Stimulated activated effector memory CD8-positive, alpha-beta T cell treated with anti-CD3 and anti-CD28 coated beads, Interleukin-12 subunit alpha, Interleukin-12 subunit beta, amount 100 ng/mL, for 72 hours (primary cell): ENCODE data around the gene BNIPL.

Source experiments
- ATAC-seq: fragments of 150-1000 bp; cut with Tn5 transposase; 2 replicates; pipeline ENCODE4 v1.10.0; 2021
- DNase-seq, 2 donors: peaks; one replicate each; pipeline ENCODE4 v3.0.0; 2021 to 2022; ENCODE audit warnings: low spot score in 2 of 2
- H3K27ac Mint-ChIP-seq: one replicate; pipeline ENCODE4 v1.8.0; 2022; ENCODE audit warnings: mild to moderate bottlenecking, mixed read lengths
- H3K36me3 Mint-ChIP-seq: one replicate; pipeline ENCODE4 v1.8.0; 2022; ENCODE audit warnings: mild to moderate bottlenecking, mixed read lengths
- H3K4me1 Mint-ChIP-seq: one replicate; pipeline ENCODE4 v1.8.0; 2022; ENCODE audit warnings: mixed read lengths
- H3K4me3 Mint-ChIP-seq: one replicate; pipeline ENCODE4 v1.8.0; 2022; ENCODE audit warnings: mild to moderate bottlenecking, mixed read lengths
- H3K9me3 Mint-ChIP-seq: one replicate; pipeline ENCODE4 v1.8.0; 2022; ENCODE audit warnings: mixed read lengths

Gene BNIPL

DNA sequence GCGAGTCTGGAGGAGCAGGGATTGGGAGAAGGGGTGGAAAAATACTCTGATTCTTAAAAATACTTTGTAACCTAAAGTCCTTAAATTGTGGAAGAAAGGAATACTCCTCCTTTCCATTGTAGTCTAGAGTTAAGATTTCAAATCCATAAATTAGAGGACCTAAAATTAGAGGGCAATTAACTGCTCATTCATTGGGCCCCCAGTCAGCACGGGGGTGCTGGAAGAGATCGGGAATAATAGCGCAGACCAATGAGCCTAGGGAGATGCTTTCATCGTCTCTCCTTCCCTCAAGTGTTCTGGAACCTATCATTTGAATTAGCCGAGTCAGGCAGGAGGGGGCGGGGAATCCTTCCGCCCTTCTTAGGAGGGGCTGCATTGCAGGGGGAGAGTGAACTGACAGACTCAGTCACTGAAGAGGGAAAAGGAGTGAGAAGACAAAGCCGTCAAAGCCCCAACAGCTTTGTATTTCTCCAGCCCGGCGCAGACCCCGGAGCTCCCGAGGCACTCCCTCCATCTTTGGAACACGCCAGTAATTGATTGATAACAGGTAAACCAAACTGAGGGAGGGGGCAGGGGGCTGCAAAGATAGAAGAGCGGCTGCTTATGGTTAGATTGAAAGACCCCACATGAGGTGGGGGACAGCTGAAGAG lies 23.7 kb downstream of the BNIPL start, which contains the start of gene MLLT11:
TSS of gene MLLT11 (plus strand) at position 391 of the 650 bp plus-strand sequence. CDS start 6,828 bp downstream, outside the sequence.
- DNase-seq (no peak), ATAC-seq (no peak)
- H3K4me3 Mint-ChIP-seq, result peak within 1 kb of the TSS; percentile 94
- H3K27ac Mint-ChIP-seq, result peak within 1 kb of the TSS; percentile 97
- H3K36me3 Mint-ChIP-seq, result peaks cover 43% of the 10 kb centered on the region
- H3K9me3 Mint-ChIP-seq, result no peaks in the 10 kb centered on the region
- peaks cover 44% of the 10 kb centered on the region for H3K4me1 Mint-ChIP-seq

DNA sequence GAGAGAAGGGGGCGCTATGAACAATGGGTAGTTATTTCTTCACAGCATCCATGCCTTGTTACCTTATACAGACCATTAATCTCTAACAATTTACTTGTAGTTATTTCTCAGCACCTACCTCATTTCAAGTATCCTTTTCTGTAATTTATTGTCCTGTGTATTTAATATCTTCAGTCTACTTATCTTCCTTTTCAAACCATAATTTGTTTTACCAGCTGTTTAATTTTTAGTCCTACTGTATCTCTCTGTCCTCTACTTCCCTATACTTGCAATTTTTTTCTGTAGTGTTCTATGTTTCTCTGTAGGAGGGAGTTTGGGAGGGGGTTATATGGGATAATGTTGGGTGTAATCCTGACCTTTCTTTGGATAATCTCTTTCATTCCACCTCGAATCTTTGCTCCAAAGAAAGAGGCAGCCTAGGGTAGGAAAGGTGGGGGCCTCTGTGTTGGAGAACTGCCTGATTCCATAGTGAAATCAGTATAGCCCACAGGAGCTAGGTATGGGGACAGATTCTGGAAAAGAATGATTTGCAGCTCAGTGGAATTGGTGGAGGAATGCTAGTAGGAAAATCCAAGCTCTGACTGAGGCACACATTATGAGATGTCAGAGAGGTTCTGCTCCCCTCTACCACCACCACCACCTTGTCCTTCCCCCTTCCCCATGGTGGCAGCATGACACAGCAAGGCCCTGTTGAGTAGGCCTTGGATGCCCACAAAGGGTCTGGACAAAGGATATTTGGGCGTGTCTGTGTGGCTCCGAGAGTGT lies 24.5 kb downstream of the BNIPL start:
- Mint-ChIP-seq H3K4me3 (peak overlapping the region; percentile 94), H3K4me1 (peaks cover 37% of the 10 kb centered on the region), H3K36me3 (peaks cover 36% of the 10 kb centered on the region), H3K27ac (peak overlapping the region; percentile 97), H3K9me3 (no peaks in the 10 kb centered on the region)
- DNase-seq, result no peak
- ATAC-seq, result no peak

DNA sequence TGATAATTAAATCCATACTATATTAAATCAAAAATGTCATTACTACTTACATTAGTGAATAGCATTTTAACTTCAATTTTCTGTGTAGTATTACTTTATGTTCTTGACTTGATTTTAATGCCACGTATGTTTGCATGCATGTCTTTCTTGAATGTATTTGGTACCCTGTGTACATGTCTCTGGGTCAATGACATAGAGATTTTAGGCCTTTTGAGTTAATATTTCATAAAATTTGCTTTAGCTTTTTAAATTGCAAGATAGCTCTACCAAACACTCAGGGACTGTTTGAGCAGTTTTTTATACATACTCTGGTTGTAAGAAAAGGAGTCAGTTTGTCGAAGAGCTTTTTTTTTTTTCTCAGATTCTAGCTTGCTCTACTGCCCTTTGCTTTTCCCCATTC lies 25.3 kb downstream of the BNIPL start:
- H3K4me1 Mint-ChIP-seq, result peaks cover 28% of the 10 kb centered on the region
- no peak overlapping the region for H3K27ac Mint-ChIP-seq
- DNase-seq, result no peak
- H3K9me3 Mint-ChIP-seq, result no peaks in the 10 kb centered on the region
- H3K36me3 Mint-ChIP-seq, result peaks cover 28% of the 10 kb centered on the region
- no peak for ATAC-seq
- peak overlapping the region; percentile 94 for H3K4me3 Mint-ChIP-seq

DNA sequence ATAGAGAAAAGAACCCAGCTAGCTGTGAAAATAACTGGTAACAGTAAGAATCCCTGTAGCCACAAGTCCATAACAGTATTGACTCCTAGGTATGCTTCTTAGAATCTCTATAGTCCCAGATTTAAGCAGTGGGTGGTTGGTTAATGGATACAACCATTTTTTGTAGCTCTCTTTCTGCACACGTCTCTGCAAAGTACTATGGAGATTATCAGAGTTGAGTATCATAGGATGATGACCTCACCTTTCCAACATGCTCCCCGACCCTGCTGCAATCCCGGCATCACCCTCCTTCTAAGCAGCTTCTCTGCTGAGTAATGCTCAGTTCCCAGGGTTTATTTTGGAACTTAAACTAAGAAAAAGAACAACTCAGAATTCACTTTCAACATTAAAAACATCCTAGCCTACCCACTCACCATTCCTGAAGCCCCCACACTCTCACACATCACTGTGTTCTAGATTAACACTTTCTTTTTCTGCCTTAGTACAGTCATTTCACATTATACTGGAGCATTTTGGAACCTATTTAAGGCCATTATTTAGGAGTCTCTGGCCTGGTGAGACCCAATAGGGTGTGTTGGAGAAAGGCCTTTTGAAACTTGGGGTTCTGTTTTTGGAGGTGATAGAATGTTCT lies 26.5 kb downstream of the BNIPL start:
- no peaks in the 10 kb centered on the region for H3K9me3 Mint-ChIP-seq
- ATAC-seq (no peak), DNase-seq (no peak)
- no peak overlapping the region for H3K27ac Mint-ChIP-seq
- peaks cover 17% of the 10 kb centered on the region for H3K4me1 Mint-ChIP-seq
- H3K4me3 Mint-ChIP-seq, result no peak overlapping the region
- H3K36me3 Mint-ChIP-seq, result peaks cover 16% of the 10 kb centered on the region

DNA sequence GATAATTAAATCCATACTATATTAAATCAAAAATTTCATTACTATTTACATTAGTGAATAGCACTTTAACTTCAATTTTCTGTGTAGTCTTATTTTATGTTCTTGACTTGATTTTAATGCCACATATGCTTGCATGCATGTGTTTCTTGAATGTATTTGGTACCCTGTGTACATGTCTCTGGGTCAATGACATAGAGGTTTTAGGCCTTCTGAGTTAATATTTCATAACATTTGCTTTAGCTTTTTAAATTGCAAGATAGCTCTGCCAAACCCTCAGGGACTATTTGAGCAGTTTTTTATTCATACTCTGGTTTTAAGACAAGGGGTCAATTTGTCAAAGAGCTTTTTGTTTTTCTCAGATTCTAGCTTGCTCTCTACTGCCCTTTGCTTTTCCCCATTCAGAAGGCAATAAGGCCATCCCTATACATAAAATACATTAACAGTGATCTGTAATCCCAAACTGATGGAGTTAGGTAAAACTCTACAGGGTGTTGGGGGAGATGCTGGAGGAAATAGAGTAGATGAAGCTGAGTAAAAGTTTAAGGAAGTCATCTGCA lies 28.8 kb downstream of the BNIPL start:
- peaks cover 4% of the 10 kb centered on the region for H3K4me1 Mint-ChIP-seq
- ATAC-seq (no peak), DNase-seq (no peak)
- H3K36me3 Mint-ChIP-seq, result peaks cover 2% of the 10 kb centered on the region
- no peak overlapping the region for H3K4me3 Mint-ChIP-seq
- H3K9me3 Mint-ChIP-seq, result no peaks in the 10 kb centered on the region
- H3K27ac Mint-ChIP-seq, result no peak overlapping the region

DNA sequence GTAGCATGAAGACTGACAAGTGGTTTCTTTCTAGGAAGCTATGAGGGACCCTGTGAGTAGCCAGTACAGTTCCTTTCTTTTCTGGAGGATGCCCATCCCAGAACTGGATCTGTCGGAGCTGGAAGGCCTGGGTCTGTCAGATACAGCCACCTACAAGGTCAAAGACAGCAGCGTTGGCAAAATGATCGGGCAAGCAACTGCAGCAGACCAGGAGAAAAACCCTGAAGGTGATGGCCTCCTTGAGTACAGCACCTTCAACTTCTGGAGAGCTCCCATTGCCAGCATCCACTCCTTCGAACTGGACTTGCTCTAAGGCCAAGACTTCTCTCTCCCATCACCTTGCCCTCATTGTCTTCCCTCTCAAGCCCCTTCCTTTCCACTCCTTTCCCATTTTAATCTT lies 30.8 kb downstream of the BNIPL start:
- Mint-ChIP-seq H3K27ac (no peak overlapping the region), H3K4me1 (peaks cover 6% of the 10 kb centered on the region), H3K4me3 (no peak overlapping the region), H3K9me3 (no peaks in the 10 kb centered on the region), H3K36me3 (peaks cover 22% of the 10 kb centered on the region)
- DNase-seq, result no peak
- no peak for ATAC-seq

DNA sequence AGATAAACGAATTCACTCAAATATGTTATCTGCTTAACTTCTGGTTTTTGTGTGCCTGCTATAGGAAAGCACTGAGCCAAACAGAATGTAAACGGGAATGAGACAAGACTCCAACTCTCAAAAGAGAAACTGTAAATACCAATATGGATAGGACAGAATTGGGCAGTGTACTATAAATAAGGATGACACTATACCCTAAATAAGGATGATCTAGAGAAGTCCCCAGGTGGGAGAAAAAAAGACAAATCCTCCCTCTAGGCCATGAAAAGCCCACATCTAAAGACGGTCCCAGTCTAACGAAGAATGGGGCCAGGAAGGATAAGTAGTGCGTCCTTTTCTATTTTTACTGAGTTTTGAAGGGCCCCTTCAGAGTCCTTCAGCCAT lies 32.7 kb downstream of the BNIPL start:
- Mint-ChIP-seq H3K4me3 (peak overlapping the region; percentile 91), H3K9me3 (no peaks in the 10 kb centered on the region), H3K36me3 (peaks cover 24% of the 10 kb centered on the region), H3K4me1 (peaks cover 12% of the 10 kb centered on the region), H3K27ac (peak overlapping the region; percentile 98)
- DNase-seq (no peak), ATAC-seq (no peak)

DNA sequence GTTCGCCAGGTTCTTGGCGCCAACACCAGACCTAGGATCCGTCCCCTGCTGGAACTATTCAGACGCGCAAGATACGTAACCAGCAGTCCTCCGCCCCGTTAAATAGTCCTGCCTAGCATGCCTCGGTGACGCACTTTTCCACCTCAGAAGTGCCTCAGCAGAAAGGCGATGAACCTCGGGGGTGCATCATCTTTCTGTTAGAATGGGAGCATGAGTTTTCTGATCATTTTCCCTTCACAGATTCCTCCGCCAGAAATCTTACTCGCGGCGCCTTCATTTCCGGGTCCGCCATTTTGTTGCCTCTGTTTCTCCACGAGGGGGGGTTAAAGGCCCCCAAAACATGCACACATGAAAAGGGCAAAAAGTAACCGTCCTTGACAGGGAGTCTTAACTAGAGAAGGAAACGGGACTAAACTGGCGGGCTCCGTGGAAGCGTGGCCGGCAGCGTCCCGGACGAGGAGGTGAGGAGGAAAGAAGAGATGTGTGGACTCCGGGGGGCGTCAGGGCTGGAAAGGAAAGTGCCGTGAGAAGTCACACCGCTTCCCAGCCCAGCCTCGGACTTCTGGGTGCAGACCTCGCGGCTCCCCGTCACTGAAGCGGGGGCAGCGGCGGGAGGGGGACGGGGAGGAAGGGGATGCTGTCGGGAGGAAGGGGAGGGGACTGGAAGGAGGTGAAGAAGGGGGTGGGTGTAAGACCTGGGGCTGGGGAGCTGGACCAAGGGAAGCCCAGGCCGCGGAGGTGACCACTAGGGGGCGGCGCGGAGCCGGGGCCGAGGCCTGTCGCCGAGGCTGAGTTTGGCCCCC lies 34.3 kb downstream of the BNIPL start, which contains the start of gene GABPB2:
TSS of gene GABPB2 (plus strand) at position 288 of the 803 bp plus-strand sequence. CDS start 17,429 bp downstream, outside the sequence.
- peak within 1 kb of the TSS; percentile 91 for H3K4me3 Mint-ChIP-seq
- peak; percentile 91 for ATAC-seq
- H3K36me3 Mint-ChIP-seq, result peaks cover 34% of the 10 kb centered on the region
- peak; percentile 95 to 96 for DNase-seq
- peaks cover 12% of the 10 kb centered on the region for H3K4me1 Mint-ChIP-seq
- H3K27ac Mint-ChIP-seq, result peak within 1 kb of the TSS; percentile 98
- no peaks in the 10 kb centered on the region for H3K9me3 Mint-ChIP-seq

DNA sequence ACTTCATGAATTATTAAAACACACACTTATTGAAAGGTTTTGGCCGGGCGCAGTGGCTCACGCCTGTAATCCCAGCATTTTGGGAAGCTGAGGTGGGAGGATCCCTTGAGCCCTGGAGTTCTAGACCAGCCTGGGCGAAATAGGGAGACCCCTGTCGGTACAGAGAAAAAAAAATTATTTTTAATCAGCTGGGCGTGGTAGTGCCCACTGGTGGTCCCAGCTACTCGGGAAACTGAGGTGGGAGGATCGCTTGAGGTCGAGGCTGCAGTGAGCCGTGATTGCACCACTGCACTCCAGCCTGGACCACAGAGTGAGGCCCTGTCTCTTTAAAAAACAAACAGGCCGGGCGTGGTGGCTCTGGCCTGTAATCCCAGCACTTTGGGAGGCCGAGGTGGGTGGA lies 35.8 kb downstream of the BNIPL start:
- Mint-ChIP-seq H3K4me3 (peak overlapping the region; percentile 91), H3K27ac (peak overlapping the region; percentile 98), H3K36me3 (peaks cover 34% of the 10 kb centered on the region), H3K9me3 (no peaks in the 10 kb centered on the region), H3K4me1 (peaks cover 12% of the 10 kb centered on the region)
- ATAC-seq (no peak), DNase-seq (no peak)

DNA sequence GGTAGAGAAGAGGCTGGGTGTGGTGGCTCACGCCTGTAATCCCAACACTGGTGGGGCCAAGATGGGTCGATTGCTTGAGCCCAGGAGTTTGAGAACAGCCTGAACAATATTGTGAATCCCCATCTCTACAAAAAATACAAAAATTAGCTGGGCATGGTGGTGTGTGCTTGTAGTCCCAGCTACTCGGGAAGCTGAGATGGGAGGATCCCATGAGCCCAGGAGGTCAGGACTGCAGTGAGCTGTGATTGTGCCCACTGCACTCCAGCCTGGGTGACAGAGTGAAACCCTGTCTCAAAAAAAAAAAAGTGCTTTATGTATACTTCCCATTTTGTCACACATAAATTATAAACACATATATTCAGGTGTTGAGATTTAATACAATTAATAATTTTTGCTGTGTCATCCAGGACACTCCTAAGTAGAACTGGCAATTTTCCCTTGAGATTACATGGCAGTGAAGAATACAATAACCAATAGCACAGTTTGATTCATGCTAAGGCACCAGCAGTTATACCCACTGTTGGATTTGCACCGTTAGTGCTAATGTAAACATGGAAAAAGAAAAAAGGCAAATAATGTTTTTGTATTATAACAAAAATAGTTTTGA lies 49.7 kb downstream of the BNIPL start:
- no peak for DNase-seq
- ATAC-seq, result no peak
- Mint-ChIP-seq H3K9me3 (no peaks in the 10 kb centered on the region), H3K27ac (no peak overlapping the region), H3K36me3 (peaks cover 13% of the 10 kb centered on the region), H3K4me3 (no peak overlapping the region), H3K4me1 (no peaks in the 10 kb centered on the region)
